ENCODE measurements around the gene THAP5. TPM values are rescaled to one million over a fixed set of nuclear protein-coding genes. Genes with fewer than 3 reads are reported as not detected.

Gene THAP5
- total RNA-seq, 1 experiment from 2014 or later, result 24.6 TPM

DNA sequence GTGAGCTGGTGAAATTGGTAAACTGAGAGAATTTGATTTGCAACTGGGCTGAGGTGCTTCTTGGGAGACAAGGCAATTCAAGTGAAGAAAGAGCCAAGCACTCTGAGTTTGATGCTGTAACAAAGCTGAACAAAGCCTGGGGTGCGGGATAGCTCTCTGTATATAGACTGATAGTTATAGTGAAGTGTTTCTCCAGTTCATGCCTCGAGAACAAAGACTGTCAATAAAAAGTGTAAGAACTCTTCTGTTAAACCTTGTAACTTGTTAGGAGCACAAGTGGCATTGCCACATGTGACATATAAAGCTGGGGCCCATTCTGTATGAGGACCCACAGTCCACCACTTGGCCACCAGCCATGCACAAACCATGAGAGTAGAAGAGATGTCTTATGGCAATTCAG lies 32.3 kb downstream of the THAP5 start:
- CTCF ChIA-PET, result no interaction called here
- intact Hi-C loops (cut with micrococcal nuclease; ENCODE audit: unreplicated experiment), result no loop called here
- DNase-seq (ENCODE audit: low read depth, low spot score) (no peak), ATAC-seq (no peak)
- Histone ChIP-seq H3K27me3 (ENCODE audit: control insufficient read depth, insufficient read depth, low read length) (no peaks in the 10 kb centered on the region), H3K36me3 (ENCODE audit: control insufficient read depth, insufficient read depth, low read length) (no peaks in the 10 kb centered on the region), H3K4me1 (ENCODE audit: control insufficient read depth, insufficient read depth, low read length) (no peaks in the 10 kb centered on the region), H3K27ac (ENCODE audit: low read length) (no peak overlapping the region), H3K9me3 (ENCODE audit: control insufficient read depth, insufficient read depth, low read depth, low read length) (no peaks in the 10 kb centered on the region), H3K4me3 (ENCODE audit: low read depth in 2 of 2, low read length in 2 of 2) (no peak overlapping the region)
- TF ChIP-seq POLR2AphosphoS5 (IDR thresholded peaks at IDR 0.05; ENCODE audit: low read depth, low read length) (no peak), SIN3A (IDR thresholded peaks at IDR 0.05; ENCODE audit: borderline replicate concordance, insufficient read depth, low read depth, low read length) (no peak), REST (IDR thresholded peaks at IDR 0.05; ENCODE audit: insufficient read depth in 1 of 2, low read depth in 2 of 2, low read length in 1 of 2) (no peak), TCF7L2 (IDR thresholded peaks at IDR 0.05; ENCODE audit: low read depth, low read length) (no peak)
- TF ChIP-seq, protein P1, sequence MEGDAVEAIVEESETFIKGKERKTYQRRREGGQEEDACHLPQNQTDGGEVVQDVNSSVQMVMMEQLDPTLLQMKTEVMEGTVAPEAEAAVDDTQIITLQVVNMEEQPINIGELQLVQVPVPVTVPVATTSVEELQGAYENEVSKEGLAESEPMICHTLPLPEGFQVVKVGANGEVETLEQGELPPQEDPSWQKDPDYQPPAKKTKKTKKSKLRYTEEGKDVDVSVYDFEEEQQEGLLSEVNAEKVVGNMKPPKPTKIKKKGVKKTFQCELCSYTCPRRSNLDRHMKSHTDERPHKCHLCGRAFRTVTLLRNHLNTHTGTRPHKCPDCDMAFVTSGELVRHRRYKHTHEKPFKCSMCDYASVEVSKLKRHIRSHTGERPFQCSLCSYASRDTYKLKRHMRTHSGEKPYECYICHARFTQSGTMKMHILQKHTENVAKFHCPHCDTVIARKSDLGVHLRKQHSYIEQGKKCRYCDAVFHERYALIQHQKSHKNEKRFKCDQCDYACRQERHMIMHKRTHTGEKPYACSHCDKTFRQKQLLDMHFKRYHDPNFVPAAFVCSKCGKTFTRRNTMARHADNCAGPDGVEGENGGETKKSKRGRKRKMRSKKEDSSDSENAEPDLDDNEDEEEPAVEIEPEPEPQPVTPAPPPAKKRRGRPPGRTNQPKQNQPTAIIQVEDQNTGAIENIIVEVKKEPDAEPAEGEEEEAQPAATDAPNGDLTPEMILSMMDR (IDR thresholded peaks at IDR 0.05), result no peak
- POLR2A ChIA-PET, result no interaction called here
- BruUV-seq (replicated peaks), result no TSS peak
- in situ Hi-C loops (cut with HindIII; ENCODE audit: low pct_unique_long_range_greater_than_20kb, low sequenced_read_pairs), result no loop called here

DNA sequence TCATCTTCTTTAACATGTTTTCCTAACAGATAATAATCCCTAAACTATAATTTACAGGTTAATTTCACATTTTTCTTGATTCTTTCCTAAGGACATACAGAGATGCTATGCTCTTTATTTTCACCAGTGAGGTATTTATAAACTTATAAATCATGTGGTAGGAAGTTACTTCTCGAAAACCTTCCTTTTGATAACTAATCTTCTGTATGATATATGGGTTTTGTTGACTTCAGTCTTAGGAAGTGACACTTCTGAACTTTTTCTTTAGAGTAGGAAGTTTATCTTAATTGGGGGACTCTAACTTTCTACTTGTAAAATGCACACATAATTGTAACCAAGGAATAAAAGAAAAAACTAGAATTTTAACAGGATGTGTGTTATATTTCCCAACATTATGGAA lies 33.8 kb downstream of the THAP5 start:
- Histone ChIP-seq H3K4me3 (ENCODE audit: low read depth in 2 of 2, low read length in 2 of 2) (no peak overlapping the region), H3K4me1 (ENCODE audit: control insufficient read depth, insufficient read depth, low read length) (no peaks in the 10 kb centered on the region), H3K36me3 (ENCODE audit: control insufficient read depth, insufficient read depth, low read length) (no peaks in the 10 kb centered on the region), H3K27ac (ENCODE audit: low read length) (no peak overlapping the region), H3K9me3 (ENCODE audit: control insufficient read depth, insufficient read depth, low read depth, low read length) (no peaks in the 10 kb centered on the region), H3K27me3 (ENCODE audit: control insufficient read depth, insufficient read depth, low read length) (no peaks in the 10 kb centered on the region)
- TF ChIP-seq TCF7L2 (IDR thresholded peaks at IDR 0.05; ENCODE audit: low read depth, low read length), result no peak
- no peak for TF ChIP-seq SIN3A (IDR thresholded peaks at IDR 0.05; ENCODE audit: borderline replicate concordance, insufficient read depth, low read depth, low read length)
- no peak for TF ChIP-seq POLR2AphosphoS5 (IDR thresholded peaks at IDR 0.05; ENCODE audit: low read depth, low read length)
- TF ChIP-seq, protein P1 (IDR thresholded peaks at IDR 0.05), result no peak
- no peak for TF ChIP-seq REST (IDR thresholded peaks at IDR 0.05; ENCODE audit: insufficient read depth in 1 of 2, low read depth in 2 of 2, low read length in 1 of 2)
- in situ Hi-C loops (cut with HindIII; ENCODE audit: low pct_unique_long_range_greater_than_20kb, low sequenced_read_pairs) (no loop called here), intact Hi-C loops (cut with micrococcal nuclease; ENCODE audit: unreplicated experiment) (no loop called here)
- CTCF ChIA-PET, result no interaction called here
- DNase-seq (ENCODE audit: low read depth, low spot score) (no peak), ATAC-seq (no peak)
- BruUV-seq (replicated peaks), result no TSS peak
- POLR2A ChIA-PET, result no interaction called here

Measured in Panc1 (cell line).